SK-N-SH (cell line): ENCODE measurements around the gene C7orf33.

ENCODE experiments used
- EP300 ChIP-seq, 2 experiments: IDR thresholded peaks; 2 replicates each; pipeline versions ENCODE4 v1.4.0 to v1.6.1; 2012; ENCODE audit warnings: borderline replicate concordance in 1 of 2, low read depth in 1 of 2, low read length in 1 of 2
- IRF3 ChIP-seq: fragments of 150-350 bp; IDR thresholded peaks from 2 replicates; pipeline ENCODE4 v1.6.1; 2016; ENCODE audit warnings: mild to moderate bottlenecking, low read depth, low read length
- JUND ChIP-seq: IDR thresholded peaks from 2 replicates; pipeline ENCODE4 v1.4.0; 2012
- MAX ChIP-seq: IDR thresholded peaks from 2 replicates; pipeline ENCODE4 v1.4.0; 2012; ENCODE audit warnings: low read depth
- REST ChIP-seq: IDR thresholded peaks from 2 replicates; pipeline ENCODE4 v1.6.1; 2012; ENCODE audit warnings: mild to moderate bottlenecking, low read depth, low read length, moderate library complexity
- TAF1 ChIP-seq: IDR thresholded peaks from 2 replicates; pipeline ENCODE4 v1.6.1; 2012; ENCODE audit warnings: low read depth, mild to moderate bottlenecking, low read length, moderate library complexity, borderline replicate concordance
- YY1 ChIP-seq: IDR thresholded peaks from 2 replicates; pipeline ENCODE4 v1.4.0; 2012; ENCODE audit warnings: low read depth, mild to moderate bottlenecking
- TF ChIP-seq, protein P1 (sequence below): fragments of 200-600 bp; sonication (generic); IDR thresholded peaks from 2 replicates; pipeline ENCODE4 v1.6.1; 2017; ENCODE audit warnings: antibody characterized with exemption, mild to moderate bottlenecking, moderate library complexity

- TF ChIP-seq IRF3 (no peak), YY1 (no peak), MAX (no peak), REST (no peak), JUND (no peak), TAF1 (no peak), EP300 (IDR thresholded peaks at IDR 0.05; ENCODE audit: borderline replicate concordance in 1 of 2, low read depth in 1 of 2, low read length in 1 of 2) (no peak)
- TF ChIP-seq, protein P1, sequence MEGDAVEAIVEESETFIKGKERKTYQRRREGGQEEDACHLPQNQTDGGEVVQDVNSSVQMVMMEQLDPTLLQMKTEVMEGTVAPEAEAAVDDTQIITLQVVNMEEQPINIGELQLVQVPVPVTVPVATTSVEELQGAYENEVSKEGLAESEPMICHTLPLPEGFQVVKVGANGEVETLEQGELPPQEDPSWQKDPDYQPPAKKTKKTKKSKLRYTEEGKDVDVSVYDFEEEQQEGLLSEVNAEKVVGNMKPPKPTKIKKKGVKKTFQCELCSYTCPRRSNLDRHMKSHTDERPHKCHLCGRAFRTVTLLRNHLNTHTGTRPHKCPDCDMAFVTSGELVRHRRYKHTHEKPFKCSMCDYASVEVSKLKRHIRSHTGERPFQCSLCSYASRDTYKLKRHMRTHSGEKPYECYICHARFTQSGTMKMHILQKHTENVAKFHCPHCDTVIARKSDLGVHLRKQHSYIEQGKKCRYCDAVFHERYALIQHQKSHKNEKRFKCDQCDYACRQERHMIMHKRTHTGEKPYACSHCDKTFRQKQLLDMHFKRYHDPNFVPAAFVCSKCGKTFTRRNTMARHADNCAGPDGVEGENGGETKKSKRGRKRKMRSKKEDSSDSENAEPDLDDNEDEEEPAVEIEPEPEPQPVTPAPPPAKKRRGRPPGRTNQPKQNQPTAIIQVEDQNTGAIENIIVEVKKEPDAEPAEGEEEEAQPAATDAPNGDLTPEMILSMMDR, result no peak
Observed at GRCh38 chr7:148661471-148661870, 70.9 kb downstream of the C7orf33 start.
